Measurements from ENCODE around the gene GCC2. TPM values are rescaled to one million over a fixed set of nuclear protein-coding genes. Genes with fewer than 3 reads are reported as not detected.

The GCC2 gene
- polyA plus RNA-seq, 1 of the 3 experiments (the other 2 are of a cell fraction): 4.5 TPM

DNA sequence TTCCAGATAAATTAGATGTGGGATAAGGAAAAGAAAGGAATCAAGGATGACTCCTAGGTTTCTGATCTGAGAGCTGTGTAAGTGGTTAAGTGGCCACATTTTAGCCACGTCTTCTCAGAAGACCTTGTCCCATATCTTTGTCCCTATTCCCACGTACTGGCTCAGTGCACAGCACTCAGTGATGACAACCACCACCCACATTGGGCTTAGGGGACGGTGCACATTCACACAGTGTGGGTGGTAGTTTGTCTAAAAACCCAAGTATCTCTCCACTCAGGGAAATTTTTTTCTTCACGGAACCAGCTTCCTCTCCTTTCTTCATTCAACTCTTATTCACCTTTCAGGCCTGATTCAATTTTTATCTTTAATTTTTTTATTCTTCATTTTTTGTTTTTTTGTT lies 30.6 kb upstream of the GCC2 start:
- no peak overlapping the region for H3K27ac ChIP-seq (ENCODE audit: low read depth in 2 of 2, low read length in 1 of 2)
- H4K20me1 ChIP-seq (ENCODE audit: insufficient read depth): no peaks in the 10 kb centered on the region
- H3K9me3 ChIP-seq: no peaks in the 10 kb centered on the region
- peaks cover 4% of the 10 kb centered on the region for H3F3A ChIP-seq (replicated peaks; ENCODE audit: insufficient read depth)
- H3K36me3 ChIP-seq (replicated peaks in 1 of 2; ENCODE audit: control insufficient read depth in 1 of 2, insufficient read depth in 2 of 2, low read length in 1 of 2): no peaks in the 10 kb centered on the region
- H3K4me2 ChIP-seq: no peak overlapping the region
- H3K9ac ChIP-seq: no peak overlapping the region
- H3K4me3 ChIP-seq (ENCODE audit: low read depth in 2 of 2, low read length in 1 of 2): no peak overlapping the region
- POLR2A ChIA-PET: no interaction called here
- H3K4me1 ChIP-seq (ENCODE audit: control insufficient read depth in 1 of 2, insufficient read depth in 2 of 2, low read depth in 1 of 2, low read length in 1 of 2): no peaks in the 10 kb centered on the region
- no peak overlapping the region for H2AFZ ChIP-seq (ENCODE audit: low read depth)
- H3K79me2 ChIP-seq (ENCODE audit: insufficient read depth): no peaks in the 10 kb centered on the region
- no peaks in the 10 kb centered on the region for H3K9me2 ChIP-seq
- WGBS (ENCODE audit: low lambda C conversion rate): 79% methylated on average over 4 of the region's 4 CpGs
- TF ChIP-seq GATA2 (CRISPR knock-in tag; IDR thresholded peaks at IDR 0.05) (no peak), JUND (IDR thresholded peaks at IDR 0.05) (no peak), ELF1 (IDR thresholded peaks at IDR 0.05) (no peak), TCF12 (IDR thresholded peaks at IDR 0.05) (no peak), FOXM1 (IDR thresholded peaks at IDR 0.05; ENCODE audit: low read depth) (no peak), NRF1 (IDR thresholded peaks at IDR 0.05; ENCODE audit: low read depth, low read length) (no peak), POLR2AphosphoS5 (IDR thresholded peaks at IDR 0.05; ENCODE audit: low read depth, low read length) (no peak), EP300 (IDR thresholded peaks at IDR 0.05; ENCODE audit: borderline replicate concordance in 1 of 2, low read depth in 1 of 2, low read length in 1 of 2) (no peak), MXI1 (IDR thresholded peaks at IDR 0.05; ENCODE audit: low read depth, low read length) (no peak), CHD2 (IDR thresholded peaks at IDR 0.05; ENCODE audit: low read length, partially characterized antibody) (no peak), RCOR1 (IDR thresholded peaks at IDR 0.05; ENCODE audit: low read length) (no peak)
- TF ChIP-seq, protein P1, sequence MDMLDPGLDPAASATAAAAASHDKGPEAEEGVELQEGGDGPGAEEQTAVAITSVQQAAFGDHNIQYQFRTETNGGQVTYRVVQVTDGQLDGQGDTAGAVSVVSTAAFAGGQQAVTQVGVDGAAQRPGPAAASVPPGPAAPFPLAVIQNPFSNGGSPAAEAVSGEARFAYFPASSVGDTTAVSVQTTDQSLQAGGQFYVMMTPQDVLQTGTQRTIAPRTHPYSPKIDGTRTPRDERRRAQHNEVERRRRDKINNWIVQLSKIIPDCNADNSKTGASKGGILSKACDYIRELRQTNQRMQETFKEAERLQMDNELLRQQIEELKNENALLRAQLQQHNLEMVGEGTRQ (IDR thresholded peaks at IDR 0.05; ENCODE audit: borderline replicate concordance, low read depth, low read length): no peak
- TF ChIP-seq, protein P2, sequence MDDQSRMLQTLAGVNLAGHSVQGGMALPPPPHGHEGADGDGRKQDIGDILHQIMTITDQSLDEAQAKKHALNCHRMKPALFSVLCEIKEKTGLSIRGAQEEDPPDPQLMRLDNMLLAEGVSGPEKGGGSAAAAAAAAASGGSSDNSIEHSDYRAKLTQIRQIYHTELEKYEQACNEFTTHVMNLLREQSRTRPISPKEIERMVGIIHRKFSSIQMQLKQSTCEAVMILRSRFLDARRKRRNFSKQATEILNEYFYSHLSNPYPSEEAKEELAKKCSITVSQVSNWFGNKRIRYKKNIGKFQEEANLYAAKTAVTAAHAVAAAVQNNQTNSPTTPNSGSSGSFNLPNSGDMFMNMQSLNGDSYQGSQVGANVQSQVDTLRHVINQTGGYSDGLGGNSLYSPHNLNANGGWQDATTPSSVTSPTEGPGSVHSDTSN (IDR thresholded peaks at IDR 0.05): no peak
- TF ChIP-seq, protein P3, sequence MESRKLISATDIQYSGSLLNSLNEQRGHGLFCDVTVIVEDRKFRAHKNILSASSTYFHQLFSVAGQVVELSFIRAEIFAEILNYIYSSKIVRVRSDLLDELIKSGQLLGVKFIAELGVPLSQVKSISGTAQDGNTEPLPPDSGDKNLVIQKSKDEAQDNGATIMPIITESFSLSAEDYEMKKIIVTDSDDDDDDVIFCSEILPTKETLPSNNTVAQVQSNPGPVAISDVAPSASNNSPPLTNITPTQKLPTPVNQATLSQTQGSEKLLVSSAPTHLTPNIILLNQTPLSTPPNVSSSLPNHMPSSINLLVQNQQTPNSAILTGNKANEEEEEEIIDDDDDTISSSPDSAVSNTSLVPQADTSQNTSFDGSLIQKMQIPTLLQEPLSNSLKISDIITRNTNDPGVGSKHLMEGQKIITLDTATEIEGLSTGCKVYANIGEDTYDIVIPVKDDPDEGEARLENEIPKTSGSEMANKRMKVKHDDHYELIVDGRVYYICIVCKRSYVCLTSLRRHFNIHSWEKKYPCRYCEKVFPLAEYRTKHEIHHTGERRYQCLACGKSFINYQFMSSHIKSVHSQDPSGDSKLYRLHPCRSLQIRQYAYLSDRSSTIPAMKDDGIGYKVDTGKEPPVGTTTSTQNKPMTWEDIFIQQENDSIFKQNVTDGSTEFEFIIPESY (IDR thresholded peaks at IDR 0.05; ENCODE audit: borderline replicate concordance, low read depth): no peak
- no peaks in the 10 kb centered on the region for H3K27me3 ChIP-seq (ENCODE audit: insufficient read depth)
- no peak for DNase-seq
- CTCF ChIA-PET: interaction anchor here (1.6 kb wide), 1 partner anchor 14 kb away, joined by 4 read pairs; no protein-coding TSS in a partner anchor

DNA sequence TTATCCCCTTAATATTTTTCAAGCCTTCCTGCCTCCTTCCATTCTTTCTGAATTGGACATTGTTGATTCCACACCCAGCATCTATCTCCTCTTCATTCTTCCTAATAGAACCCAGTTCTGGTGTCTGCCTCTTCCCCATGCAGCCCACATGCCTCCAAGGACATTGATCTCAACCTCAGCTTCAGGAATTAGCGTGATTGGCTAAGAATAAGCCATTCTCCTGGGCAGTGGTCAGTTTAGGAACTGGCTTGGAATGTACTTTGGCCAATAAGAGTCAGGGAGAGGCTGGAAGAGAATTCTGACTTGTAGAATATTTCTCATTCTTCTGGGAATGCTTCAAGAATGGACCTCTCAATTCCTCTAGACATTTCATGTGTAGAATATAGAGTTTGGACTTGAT lies 25.9 kb upstream of the GCC2 start:
- Histone ChIP-seq H3K79me2 (ENCODE audit: insufficient read depth) (no peaks in the 10 kb centered on the region), H3K27ac (ENCODE audit: low read depth in 2 of 2, low read length in 1 of 2) (no peak overlapping the region), H3K4me3 (ENCODE audit: low read depth in 2 of 2, low read length in 1 of 2) (no peak overlapping the region), H3K36me3 (replicated peaks in 1 of 2; ENCODE audit: control insufficient read depth in 1 of 2, insufficient read depth in 2 of 2, low read length in 1 of 2) (no peaks in the 10 kb centered on the region), H3K9me2 (no peaks in the 10 kb centered on the region), H3K9ac (no peak overlapping the region), H3K27me3 (ENCODE audit: insufficient read depth) (no peaks in the 10 kb centered on the region), H3K4me2 (no peak overlapping the region), H3F3A (replicated peaks; ENCODE audit: insufficient read depth) (no peaks in the 10 kb centered on the region), H3K9me3 (no peaks in the 10 kb centered on the region), H2AFZ (ENCODE audit: low read depth) (no peak overlapping the region), H3K4me1 (ENCODE audit: control insufficient read depth in 1 of 2, insufficient read depth in 2 of 2, low read depth in 1 of 2, low read length in 1 of 2) (no peaks in the 10 kb centered on the region), H4K20me1 (ENCODE audit: insufficient read depth) (no peaks in the 10 kb centered on the region)
- ChIA-PET POLR2A (no interaction called here), CTCF (no interaction called here)
- no peak for DNase-seq
- WGBS (ENCODE audit: low lambda C conversion rate): 38% methylated on average over 1 of the region's 1 CpG
- TF ChIP-seq FOXJ3 (CRISPR knock-in tag; IDR thresholded peaks at IDR 0.05) (no peak), ELF1 (IDR thresholded peaks at IDR 0.05) (no peak), RAD21 (IDR thresholded peaks at IDR 0.05; ENCODE audit: low read length) (no peak)
- TF ChIP-seq, protein P4, sequence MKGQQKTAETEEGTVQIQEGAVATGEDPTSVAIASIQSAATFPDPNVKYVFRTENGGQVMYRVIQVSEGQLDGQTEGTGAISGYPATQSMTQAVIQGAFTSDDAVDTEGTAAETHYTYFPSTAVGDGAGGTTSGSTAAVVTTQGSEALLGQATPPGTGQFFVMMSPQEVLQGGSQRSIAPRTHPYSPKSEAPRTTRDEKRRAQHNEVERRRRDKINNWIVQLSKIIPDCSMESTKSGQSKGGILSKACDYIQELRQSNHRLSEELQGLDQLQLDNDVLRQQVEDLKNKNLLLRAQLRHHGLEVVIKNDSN (IDR thresholded peaks at IDR 0.05; ENCODE audit: borderline replicate concordance, low read depth): no peak

Data from SK-N-SH (cell line).